ENCODE data around the gene PLCB4. TPM values are rescaled to one million over a fixed set of nuclear protein-coding genes. Genes with fewer than 3 reads are reported as not detected.

PLCB4 gene
- total RNA-seq, 1 donor from 2014 or later, result 38.0 TPM

DNA sequence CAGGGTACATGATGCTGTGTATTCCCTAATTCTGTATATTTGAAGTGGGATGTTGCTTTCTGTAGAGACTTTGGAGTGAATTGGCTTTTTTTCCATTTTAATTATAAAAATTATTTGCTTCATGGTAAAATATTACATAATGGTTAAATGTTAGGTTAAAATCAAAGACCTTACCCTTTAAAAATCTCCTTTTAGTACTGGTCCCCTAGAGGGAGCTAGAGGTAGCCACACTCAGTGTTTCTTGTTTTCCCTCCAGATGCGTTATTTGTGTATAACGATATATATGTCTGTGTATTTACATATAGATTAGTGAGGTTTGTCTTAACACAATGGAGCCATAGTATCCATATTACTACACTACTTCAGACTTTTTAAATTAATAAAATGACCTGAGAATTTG is 146.7 kb downstream of the PLCB4 start:
- TF ChIP-seq, protein P1, sequence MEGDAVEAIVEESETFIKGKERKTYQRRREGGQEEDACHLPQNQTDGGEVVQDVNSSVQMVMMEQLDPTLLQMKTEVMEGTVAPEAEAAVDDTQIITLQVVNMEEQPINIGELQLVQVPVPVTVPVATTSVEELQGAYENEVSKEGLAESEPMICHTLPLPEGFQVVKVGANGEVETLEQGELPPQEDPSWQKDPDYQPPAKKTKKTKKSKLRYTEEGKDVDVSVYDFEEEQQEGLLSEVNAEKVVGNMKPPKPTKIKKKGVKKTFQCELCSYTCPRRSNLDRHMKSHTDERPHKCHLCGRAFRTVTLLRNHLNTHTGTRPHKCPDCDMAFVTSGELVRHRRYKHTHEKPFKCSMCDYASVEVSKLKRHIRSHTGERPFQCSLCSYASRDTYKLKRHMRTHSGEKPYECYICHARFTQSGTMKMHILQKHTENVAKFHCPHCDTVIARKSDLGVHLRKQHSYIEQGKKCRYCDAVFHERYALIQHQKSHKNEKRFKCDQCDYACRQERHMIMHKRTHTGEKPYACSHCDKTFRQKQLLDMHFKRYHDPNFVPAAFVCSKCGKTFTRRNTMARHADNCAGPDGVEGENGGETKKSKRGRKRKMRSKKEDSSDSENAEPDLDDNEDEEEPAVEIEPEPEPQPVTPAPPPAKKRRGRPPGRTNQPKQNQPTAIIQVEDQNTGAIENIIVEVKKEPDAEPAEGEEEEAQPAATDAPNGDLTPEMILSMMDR (IDR thresholded peaks at IDR 0.05), result peak in 1 of 3 experiments; percentile 13
- Histone ChIP-seq H3K4me3 (no peak overlapping the region), H3K9me3 (no peaks in the 10 kb centered on the region), H3K27ac (no peak overlapping the region), H3K4me1 (no peaks in the 10 kb centered on the region), H3K36me3 (no peaks in the 10 kb centered on the region), H3K27me3 (no peaks in the 10 kb centered on the region)
- no peak for DNase-seq (ENCODE audit: low spot score in 2 of 2)
- intact Hi-C loops (cut with DNase I), result no loop called here

DNA sequence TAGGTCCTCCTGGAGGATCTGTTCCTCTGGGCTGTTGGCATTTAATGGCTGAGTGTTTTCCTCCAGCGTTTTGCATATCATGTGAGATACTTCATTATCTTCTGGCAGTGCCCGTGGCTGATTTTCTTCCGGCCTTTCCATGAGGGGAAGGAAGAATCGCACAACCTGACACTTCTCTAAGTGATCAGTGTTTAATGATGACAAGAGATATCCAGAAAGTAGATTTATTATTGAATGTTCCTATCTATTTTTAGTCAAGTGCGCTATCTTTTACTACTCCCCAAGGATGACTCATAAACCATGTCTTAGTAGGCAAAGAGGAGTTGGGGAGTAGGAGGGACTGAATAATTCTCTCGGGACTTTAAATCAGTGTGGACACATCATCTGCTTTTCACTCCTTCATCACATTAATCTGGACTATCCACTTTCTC is 149.7 kb downstream of the PLCB4 start:
- no peak for DNase-seq (ENCODE audit: low spot score in 2 of 2)
- Histone ChIP-seq H3K9me3 (no peaks in the 10 kb centered on the region), H3K4me1 (no peaks in the 10 kb centered on the region), H3K36me3 (no peaks in the 10 kb centered on the region), H3K4me3 (no peak overlapping the region), H3K27ac (no peak overlapping the region), H3K27me3 (no peaks in the 10 kb centered on the region)
- intact Hi-C loops (cut with DNase I), result no loop called here
- TF ChIP-seq, protein P1 (IDR thresholded peaks at IDR 0.05), result no peak

DNA sequence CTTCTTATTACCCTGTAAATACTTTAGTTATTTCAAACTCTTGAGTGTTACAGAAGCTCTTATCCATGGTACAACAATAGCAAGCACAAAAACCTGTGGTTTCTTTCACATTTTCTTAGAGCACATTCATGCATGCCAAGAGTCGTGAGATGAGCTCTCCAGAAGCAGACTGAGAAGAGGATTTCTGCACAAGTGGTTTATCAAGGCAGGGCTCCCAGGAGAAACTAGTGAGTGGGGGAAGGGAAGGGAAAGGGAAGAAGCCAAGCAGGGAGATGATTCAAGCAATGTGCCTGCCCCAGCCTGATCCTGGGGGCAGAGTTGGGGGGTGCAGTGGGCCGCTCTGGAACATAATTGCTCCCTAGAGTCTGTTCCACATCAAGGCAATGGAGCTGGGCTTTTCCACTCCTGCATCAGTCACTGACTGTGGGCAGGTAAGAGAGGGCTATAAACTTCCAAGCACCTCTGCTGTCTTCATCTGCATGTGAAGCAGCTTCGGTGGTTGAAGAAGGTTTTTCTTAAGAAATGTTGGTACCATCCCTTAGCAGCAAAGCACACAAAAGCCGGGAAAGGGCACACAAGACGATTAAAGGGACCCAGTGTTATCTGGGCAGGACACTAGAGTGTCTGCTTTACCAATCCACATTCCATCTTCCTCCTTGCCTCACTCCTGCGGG is 152.1 kb downstream of the PLCB4 start:
- no peak overlapping the region for H3K27ac ChIP-seq
- intact Hi-C loops (cut with DNase I), result no loop called here
- H3K27me3 ChIP-seq, result no peaks in the 10 kb centered on the region
- H3K36me3 ChIP-seq, result no peaks in the 10 kb centered on the region
- H3K4me1 ChIP-seq, result no peaks in the 10 kb centered on the region
- no peaks in the 10 kb centered on the region for H3K9me3 ChIP-seq
- TF ChIP-seq, protein P1 (IDR thresholded peaks at IDR 0.05), result no peak
- no peak for DNase-seq (ENCODE audit: low spot score in 2 of 2)
- no peak overlapping the region for H3K4me3 ChIP-seq

GRCh38 chr20:9223296-9223695 is 154.4 kb downstream of the PLCB4 start:
- DNase-seq (ENCODE audit: low spot score in 2 of 2), result no peak
- Histone ChIP-seq H3K4me1 (no peaks in the 10 kb centered on the region), H3K36me3 (no peaks in the 10 kb centered on the region), H3K27ac (no peak overlapping the region), H3K9me3 (no peaks in the 10 kb centered on the region), H3K4me3 (no peak overlapping the region), H3K27me3 (no peaks in the 10 kb centered on the region)
- TF ChIP-seq, protein P1 (IDR thresholded peaks at IDR 0.05), result no peak
- intact Hi-C loops (cut with DNase I), result no loop called here

DNA sequence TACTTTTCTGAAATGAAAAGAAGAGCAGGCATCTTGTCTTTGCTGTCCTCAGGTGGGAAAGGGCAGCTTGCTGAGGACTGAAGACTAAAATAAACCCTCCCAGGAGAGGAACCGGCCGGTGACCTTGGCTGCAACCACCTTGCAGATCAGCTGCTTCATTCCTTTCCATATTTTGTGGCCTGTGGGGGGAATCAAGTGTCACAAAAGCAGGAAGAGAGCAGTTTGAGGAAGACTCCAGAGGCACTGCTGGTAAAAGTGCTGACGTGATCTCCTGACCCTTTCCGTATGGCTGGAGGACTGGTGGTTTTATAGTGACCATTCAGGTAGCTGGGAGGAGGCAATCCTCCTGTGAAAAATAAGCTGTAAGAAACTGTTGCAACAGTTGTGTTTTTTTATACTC is 157.0 kb downstream of the PLCB4 start:
- DNase-seq (ENCODE audit: low spot score in 2 of 2), result no peak
- no peaks in the 10 kb centered on the region for H3K4me1 ChIP-seq
- H3K36me3 ChIP-seq, result no peaks in the 10 kb centered on the region
- TF ChIP-seq, protein P1 (IDR thresholded peaks at IDR 0.05), result no peak
- intact Hi-C loops (cut with DNase I), result no loop called here
- H3K27ac ChIP-seq, result no peak overlapping the region
- H3K27me3 ChIP-seq, result no peaks in the 10 kb centered on the region
- no peak overlapping the region for H3K4me3 ChIP-seq
- no peaks in the 10 kb centered on the region for H3K9me3 ChIP-seq
